ENCODE results near the gene UBA5.

UBA5 gene

GRCh38 chr3:132713977-132714727 lies 54.0 kb downstream of the UBA5 start:
- in situ Hi-C loops (cut with HindIII; ENCODE audit: low sequenced_read_pairs), result no loop called here

DNA sequence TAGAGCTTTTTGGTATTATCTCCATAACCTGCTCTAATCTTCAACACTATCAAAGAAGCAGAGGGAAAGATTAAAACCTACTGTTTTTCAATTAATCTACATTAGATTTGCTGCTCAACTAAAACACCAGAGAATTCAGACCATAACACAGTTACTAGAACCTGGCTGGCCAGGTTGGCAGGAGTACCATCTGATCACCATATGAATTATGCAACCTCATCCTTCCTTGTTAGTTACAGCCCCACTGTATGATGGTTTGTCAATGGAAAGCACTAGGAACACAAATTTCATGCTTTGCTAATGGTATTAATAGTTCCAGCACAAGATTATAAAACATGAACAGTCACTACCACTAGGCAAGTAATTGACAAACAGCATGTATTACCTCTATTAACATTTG lies 56.2 kb downstream of the UBA5 start:
- in situ Hi-C loops (cut with HindIII; ENCODE audit: low sequenced_read_pairs), result no loop called here

GRCh38 chr3:132720228-132720627 lies 60.1 kb downstream of the UBA5 start:
- in situ Hi-C loops (cut with HindIII; ENCODE audit: low sequenced_read_pairs), result no loop called here

GRCh38 chr3:132721479-132722164 lies 61.5 kb downstream of the UBA5 start:
- in situ Hi-C loops (cut with HindIII; ENCODE audit: low sequenced_read_pairs), result no loop called here

GRCh38 chr3:132722165-132723023 lies 62.3 kb downstream of the UBA5 start, which contains the start of gene NPHP3:
Gene NPHP3 (minus strand): TSS chr3:132722409. CDS start chr3:132722355, 54 bp downstream.
- in situ Hi-C loops (cut with HindIII; ENCODE audit: low sequenced_read_pairs), result no loop called here

DNA sequence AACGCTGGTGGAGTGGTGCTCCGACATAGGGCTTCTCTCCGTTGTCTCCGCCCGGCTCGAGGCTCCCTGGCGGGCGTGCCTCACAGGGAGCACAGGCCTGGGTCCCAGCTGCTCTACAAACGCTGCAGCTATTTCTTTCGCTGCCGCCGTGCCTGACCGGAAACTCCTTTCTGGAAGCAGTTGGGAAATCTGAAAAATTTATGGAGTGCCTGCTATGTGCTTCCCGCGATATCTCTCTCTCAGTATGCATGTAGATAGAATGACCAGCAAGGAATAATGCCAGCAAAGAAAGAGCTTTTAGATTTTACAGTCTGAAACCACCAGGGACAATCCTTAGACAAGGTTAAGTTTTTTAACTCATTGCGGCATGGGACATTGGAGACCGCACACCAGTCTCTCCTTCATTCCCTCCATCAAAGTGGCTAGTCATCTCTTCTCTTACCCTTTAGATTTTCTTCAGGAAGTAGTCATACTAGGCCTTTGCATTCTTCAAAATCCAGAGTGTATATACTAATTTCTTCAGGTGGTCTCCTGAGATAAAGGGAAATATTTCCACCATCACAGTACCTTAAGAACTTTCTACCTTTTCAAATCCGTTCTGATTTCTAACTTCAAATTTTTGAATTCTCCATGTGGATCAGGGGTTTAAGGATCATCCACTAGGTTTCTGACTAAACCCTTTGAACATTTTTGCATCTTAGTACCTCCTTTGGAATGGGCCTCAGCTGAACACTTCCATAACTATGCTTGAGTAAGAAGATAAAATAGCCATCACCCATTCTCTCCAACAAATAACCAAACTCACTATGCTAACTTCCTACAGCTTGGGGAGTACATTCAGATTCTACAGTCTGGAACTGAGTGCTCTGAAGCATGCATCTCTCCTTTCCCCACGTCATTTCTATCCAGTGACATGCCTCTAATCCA lies 63.2 kb downstream of the UBA5 start:
- in situ Hi-C loops (cut with HindIII; ENCODE audit: low sequenced_read_pairs), result no loop called here

GRCh38 chr3:132726341-132726823 lies 66.3 kb downstream of the UBA5 start:
- in situ Hi-C loops (cut with HindIII; ENCODE audit: low sequenced_read_pairs), result no loop called here

Measured in DLD1 (cell line).